Activated CD4-positive, alpha-beta T cell treated with anti-CD3 and anti-CD28 coated beads, Interleukin-2, Interleukin-4, amounts not matched to agents 100 ng/mL and 50 ng/mL, durations not matched to agents 16 hours and 8 hours (primary cell): Measurements from ENCODE around the gene EFEMP1.

ENCODE experiments used
- DNase-seq: peaks from one replicate; pipeline ENCODE4 v3.0.0-alpha.2; 2020; ENCODE audit warnings: low spot score

EFEMP1 gene, protein sequence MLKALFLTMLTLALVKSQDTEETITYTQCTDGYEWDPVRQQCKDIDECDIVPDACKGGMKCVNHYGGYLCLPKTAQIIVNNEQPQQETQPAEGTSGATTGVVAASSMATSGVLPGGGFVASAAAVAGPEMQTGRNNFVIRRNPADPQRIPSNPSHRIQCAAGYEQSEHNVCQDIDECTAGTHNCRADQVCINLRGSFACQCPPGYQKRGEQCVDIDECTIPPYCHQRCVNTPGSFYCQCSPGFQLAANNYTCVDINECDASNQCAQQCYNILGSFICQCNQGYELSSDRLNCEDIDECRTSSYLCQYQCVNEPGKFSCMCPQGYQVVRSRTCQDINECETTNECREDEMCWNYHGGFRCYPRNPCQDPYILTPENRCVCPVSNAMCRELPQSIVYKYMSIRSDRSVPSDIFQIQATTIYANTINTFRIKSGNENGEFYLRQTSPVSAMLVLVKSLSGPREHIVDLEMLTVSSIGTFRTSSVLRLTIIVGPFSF

DNA sequence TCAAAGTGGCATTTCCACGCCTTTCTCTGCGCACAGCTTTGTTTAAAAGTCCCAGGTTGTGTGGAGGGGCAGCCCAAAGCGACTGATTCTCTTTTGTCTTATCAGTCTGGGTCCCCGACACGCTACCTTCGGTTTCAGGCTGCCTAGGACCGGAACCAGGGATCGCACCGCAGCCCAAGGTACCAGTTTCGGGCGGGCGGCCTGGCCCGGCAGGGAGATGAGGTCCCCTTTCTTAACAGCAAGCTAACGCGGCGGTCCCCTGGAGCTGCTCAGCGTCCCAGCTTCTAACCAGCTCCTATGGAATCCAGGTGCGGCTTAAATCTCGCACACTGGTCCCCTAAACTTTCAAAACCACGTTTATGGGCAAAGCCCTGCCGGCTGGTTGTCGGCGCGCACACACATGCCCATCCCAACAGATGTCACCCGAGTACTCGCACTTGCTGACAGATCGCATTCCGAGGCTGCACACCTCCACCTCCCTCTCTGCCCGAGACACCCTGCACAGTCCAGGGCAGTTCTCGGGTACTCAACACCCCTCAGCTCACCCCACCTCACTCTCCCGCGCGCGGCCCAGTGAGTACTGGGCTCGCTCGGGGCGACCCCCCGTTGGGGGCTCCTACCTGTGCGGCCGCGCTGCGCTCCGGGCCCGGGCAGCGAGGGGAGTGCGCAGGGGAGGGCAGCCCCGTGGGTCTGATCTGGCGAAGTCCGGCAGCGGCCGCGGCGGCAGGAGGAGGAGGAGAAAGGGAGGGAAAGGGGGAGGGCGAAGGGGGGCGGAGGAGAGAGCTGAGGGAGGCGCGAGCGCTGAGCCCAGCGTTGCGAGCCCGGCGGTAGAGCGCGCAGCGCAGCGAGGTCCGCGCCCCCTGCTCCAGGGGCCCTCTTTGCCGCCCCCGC, at the start of gene EFEMP1:
Gene EFEMP1, minus strand, starts transcription at position 692 of the 891 bp plus-strand sequence. CDS start 1,342 bp downstream, outside the sequence.
- DNase-seq: peak; percentile 0

DNA sequence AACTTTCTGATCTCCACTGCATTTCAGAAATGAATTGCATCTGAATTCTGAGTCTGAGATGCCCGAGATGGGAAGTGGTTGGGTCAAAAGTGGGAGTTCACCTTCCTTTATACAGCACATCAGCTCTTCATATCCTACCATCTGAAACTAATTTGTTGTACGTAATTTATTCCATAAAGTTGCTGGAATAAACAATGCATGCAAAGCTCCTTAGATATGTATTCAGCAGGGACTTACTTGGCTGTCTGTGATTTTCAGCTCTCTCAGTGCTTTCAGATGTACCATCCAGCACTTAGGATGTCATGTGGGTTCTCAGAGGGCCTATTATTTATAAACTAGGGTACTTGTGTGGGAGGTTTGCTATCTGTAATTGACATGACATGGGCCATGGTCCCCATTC, 46.9 kb upstream of the EFEMP1 start:
- no peak for DNase-seq

DNA sequence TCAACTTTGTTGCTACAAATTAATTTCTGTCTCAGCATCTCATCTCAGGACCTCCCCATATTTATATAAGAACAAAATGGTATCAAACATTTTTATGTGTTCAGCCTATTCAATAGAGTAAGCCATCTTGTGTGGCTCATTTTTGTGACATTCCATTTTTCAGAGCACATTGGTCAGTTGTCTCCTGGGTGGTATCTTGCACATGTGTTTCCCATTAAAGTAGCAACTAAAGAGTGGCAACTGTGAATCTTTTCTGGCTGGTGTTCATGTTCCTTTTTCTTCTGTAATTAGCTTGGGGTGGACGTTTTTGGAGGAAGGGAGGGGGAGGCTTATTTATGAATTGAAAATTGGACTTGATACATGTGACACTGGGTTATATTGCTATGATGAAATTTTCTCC, 45.4 kb upstream of the EFEMP1 start:
- no peak for DNase-seq

DNA sequence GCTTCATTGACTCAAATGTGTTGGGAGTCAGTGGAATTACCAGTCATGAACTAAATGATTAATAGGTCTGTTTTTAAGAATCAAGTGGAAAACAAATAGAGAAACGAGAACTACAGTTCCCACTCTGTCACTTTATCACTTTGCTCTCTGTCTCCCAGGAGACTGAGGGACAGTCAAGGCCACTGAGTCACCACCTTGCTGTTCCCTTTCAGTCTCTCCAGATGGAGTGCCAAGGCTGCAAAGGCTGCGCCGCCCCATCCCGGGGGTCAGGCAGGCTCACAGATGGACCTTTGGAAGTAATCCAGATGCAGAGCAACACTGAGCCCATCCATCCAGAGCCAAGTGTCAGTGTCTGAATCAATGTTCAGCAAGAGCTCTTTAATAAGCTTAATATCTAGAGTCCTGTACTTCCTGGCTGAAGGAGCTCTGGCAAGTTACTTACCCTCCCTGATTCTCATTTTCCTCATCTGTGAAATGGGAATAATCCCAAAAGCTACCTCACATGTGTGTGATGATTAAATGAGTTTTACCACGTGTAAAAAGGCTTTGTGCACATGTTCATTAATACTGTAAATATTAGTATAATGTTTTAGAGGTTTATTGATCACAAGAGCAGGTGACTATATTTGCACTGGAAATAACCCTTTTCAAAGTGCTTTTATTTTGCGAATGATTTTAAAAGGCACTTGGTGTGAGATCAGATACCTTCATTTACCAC, 43.0 kb upstream of the EFEMP1 start:
- DNase-seq: no peak

GRCh38 chr2:55965966-55966365, 42.4 kb upstream of the EFEMP1 start:
- DNase-seq: no peak

DNA sequence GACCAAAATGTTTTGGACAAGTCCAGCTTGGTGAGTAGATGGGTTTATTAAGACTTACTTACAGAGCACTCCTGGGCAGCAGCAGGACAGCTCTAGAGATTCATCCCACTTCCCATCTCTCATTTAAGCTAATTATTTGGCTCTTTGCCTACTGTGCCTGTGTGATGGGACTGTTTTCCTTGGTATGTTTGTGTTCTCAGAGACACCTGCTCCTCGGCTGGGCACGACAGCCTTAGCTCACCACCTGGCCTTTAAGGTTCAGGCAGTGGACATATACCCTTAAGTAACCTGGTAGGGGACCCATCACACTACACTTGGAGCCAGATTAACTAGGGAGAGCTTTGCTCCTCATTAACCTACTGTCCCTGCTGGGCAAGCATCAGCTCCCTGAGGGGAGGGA, 41.7 kb upstream of the EFEMP1 start:
- no peak for DNase-seq

DNA sequence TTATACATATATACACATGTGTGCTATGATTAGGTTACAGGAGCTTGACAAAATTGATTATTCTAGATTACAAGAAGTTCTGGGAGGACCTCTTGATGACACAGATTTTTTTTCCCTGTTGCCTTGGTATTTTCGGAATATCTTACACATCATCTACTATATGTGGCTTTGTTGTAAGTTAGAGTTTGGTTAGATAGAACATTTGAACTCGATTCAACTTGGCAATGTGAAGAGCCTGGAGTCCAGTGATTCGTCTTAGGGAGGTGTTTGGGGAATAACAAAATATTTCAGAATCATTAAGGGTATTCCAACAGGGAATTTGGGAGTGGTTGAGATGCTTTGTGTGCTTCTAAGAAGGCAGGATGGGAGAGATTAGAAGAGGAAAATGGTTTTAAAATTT, 39.3 kb upstream of the EFEMP1 start:
- DNase-seq: no peak

- DNase-seq: peak; percentile 15
Observed at GRCh38 chr2:55961318-55961911, 37.8 kb upstream of the EFEMP1 start.

GRCh38 chr2:55958756-55959155, 35.2 kb upstream of the EFEMP1 start:
- no peak for DNase-seq

GRCh38 chr2:55957142-55957541, 33.6 kb upstream of the EFEMP1 start:
- no peak for DNase-seq

DNA sequence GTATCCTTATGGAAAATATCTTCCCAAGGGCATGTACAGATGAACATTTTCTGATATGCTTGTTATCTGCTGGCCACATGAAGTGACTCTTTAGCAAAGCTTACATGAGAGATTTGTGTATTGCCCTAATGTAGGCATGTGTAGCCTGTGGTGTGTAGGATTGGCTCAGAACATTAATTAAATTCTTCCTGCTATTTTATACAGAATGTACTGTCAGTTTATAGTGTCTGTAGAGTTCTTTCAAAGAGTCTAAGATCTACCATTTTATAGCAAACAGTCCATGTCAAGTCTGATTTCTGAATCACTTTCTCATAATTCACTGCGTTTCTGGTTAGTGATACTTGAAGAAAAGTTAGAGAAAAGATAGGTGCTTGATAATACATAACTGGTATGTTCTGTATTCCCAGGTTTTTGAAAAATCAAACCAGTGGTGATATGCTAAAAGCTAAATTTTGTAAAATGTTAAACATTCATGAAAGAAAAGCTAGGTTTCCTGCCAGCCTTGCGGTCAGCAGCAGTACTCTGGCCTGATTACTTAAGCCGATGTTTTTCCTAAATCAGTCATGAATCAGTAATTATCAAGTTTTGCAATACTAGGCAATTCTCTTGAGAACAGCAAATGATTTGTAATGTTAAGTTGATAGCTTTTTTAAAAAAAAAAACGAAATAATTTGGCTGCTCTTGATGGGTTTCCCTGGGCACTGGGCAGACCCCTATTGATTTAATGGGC, 30.9 kb upstream of the EFEMP1 start:
- DNase-seq: no peak

- no peak for DNase-seq
Observed at GRCh38 chr2:55952415-55952814, 28.8 kb upstream of the EFEMP1 start.

DNA sequence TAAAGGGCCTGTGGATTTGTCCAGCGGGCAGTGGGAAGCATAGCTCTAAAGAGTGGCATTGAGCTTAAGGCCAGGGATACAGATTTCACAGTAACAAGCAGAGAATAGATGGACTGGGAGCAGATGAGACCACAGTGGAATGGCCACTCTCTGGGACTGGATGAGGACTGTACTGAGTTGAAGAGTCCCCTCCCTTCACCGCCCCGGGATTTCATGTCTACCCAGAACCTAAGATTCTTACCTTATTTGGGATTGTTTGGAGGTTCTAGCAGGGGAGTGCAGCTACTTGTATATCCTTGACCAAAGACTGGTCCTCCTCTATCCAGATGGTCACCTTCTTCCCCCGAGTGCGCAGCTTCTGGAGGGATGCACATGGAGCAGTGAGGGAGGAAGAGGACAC, 28.0 kb upstream of the EFEMP1 start:
- no peak for DNase-seq

DNA sequence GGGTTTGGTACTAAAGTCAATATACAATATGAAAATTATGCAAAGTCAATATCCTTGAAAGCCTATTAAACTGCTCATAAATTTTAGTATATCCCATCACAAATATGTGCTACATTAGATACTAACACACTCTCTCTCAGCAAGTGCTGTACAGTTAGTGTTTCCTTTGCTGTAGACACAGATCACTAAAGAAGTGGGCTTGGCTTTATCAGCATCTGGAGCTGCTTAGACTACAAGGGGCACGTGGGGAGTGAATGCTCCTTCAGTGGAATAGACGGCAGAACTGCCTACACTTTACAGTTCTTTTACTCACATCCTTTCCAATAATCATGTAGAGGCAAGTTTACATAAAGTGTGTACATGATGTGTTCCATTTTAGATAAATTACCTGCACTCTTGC, 26.0 kb upstream of the EFEMP1 start:
- no peak for DNase-seq

- no peak for DNase-seq
Observed at GRCh38 chr2:55949211-55949610, 25.6 kb upstream of the EFEMP1 start.

DNA sequence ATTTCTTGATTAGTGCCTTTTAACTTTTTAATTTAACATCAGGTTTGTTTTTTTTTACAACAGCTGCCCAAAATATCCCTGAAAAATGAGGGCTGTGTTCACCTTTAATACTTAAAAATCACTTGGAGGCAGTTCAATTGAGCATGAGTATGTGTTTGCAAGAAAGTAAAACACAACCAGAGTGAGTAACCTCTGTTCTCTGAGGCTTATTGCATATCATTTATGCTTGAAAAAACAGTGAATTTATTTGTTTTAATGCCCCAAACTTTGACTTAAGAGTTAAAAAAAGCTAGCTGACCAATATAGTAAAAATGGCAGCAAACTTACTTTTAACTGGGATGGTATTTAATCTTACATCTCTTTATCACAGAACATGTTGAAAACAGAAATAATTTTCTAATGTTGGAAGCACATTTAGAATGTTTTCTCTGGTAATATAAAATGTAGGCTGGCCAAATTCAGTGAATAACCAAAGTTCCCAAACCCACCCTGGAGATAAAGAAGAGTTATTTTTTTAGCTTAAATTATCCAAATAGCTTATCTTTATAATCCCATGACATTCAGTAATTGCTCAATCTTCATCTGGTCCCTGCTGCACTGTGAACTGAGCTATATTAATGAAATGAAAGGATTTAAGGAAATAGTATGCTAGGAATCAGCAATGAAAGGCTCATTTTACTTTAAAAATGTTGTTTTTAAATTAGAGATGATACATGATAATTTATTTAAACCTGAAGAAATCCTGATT, 24.8 kb upstream of the EFEMP1 start:
- no peak for DNase-seq

- DNase-seq: no peak
Observed at GRCh38 chr2:55947752-55948151, 24.2 kb upstream of the EFEMP1 start.

DNA sequence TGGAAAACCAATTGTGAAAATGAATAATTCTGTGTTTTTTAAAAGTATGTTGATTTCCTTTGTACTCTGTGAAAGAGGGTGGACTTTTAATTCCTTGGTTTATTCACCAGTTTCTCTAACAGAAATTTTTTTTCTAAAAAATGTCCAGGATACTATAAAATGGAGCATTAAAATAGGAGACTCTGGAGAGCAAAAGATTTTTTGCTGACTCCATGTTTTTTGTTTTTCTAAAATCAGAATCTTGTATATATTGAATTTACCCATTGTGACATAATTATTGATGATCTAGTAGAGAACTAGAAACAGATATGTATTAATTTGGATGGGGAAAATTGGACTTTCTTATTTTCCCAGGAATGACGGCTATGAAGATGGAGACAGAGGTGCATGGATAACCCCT, 23.2 kb upstream of the EFEMP1 start:
- no peak for DNase-seq

DNA sequence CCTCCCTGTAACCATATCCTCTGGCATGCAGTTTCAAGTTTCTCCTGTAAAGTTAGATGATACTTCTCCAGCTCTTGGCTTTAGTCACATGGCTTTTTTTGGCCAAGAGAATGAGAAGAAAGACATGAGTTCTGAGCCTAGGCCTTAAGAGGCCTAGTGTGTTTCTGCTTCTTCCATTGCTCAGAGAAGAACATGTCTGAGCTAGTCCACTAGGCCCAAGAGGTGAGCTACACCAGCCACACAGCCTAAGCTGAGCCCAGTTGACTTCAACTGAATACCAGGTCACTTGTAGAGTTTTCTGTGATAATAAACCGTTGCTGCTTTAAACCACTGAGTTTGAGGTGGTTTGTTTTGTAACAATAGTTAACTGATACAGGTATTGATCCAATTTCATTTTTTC, 19.9 kb upstream of the EFEMP1 start:
- no peak for DNase-seq

- no peak for DNase-seq
Observed at GRCh38 chr2:55936351-55936750, 12.8 kb upstream of the EFEMP1 start.

DNA sequence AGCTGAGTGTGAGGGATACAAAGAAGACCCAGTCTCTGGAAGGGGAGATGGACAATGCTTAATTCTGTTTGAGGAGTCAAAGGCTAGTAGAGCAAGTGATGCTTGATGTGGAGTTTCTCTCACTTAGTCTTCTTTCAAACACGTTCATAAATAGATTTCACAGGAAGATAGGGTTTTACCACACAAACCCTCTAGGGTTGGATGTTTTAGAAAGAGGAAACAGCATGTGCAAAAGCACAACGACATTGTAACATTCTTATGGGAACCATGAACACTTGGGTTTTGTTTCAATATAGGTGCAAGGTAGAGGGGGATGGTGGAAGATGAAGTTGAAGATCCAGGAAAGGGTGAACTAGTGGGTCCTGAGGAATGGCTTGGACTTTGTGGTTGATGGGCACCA, 10.8 kb upstream of the EFEMP1 start:
- no peak for DNase-seq
